ENCODE measurements around the gene CYBRD1. TPM values are rescaled to one million over a fixed set of nuclear protein-coding genes. Genes with fewer than 3 reads are reported as not detected.

The CYBRD1 gene, protein sequence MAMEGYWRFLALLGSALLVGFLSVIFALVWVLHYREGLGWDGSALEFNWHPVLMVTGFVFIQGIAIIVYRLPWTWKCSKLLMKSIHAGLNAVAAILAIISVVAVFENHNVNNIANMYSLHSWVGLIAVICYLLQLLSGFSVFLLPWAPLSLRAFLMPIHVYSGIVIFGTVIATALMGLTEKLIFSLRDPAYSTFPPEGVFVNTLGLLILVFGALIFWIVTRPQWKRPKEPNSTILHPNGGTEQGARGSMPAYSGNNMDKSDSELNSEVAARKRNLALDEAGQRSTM
- 20.2 and 24.5 TPM in 2 replicates for total RNA-seq

DNA sequence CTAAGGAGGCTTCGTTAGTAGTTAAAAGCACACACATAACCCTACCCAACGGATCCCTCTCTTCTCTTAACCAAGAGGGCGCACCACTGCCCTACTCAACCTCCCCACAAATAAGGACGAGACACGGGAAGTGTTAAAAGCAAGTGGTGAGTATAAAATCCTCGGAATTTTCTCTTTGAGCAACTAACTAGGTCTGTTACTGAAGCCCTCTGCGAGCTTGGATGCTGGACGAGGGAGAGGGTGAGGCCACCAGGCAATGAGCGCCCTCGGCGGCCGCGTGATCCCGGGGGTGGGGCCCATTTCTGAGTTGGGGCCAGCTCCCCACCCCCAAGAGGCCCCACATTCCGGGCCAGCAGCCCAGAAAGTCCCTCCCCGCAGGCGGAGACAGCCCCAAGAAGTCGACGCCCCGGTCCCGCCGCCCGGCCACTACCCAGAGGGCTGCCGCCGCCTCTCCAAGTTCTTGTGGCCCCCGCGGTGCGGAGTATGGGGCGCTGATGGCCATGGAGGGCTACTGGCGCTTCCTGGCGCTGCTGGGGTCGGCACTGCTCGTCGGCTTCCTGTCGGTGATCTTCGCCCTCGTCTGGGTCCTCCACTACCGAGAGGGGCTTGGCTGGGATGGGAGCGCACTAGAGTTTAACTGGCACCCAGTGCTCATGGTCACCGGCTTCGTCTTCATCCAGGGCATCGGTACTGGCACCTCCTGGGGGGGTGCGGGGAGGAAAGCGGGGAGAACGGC is at the start of gene CYBRD1:
TSS of gene CYBRD1 (plus strand) at position 423 of the 736 bp plus-strand sequence. CDS start at position 495, 72 bp downstream.

Other genes with a start within 250 kb of the CYBRD1 start
- 10.4 and 11.9 TPM in 2 replicates for gene METTL8, start 88.5 kb upstream of the CYBRD1 start, total RNA-seq
- 14.0 and 16.1 TPM in 2 replicates for gene DCAF17, start 88.2 kb upstream of the CYBRD1 start, total RNA-seq
- gene DYNC1I2, start 165.0 kb downstream of the CYBRD1 start, total RNA-seq = 114 and 150 TPM in 2 replicates